ENCODE results near the gene CFAP74. TPM values are rescaled to one million over a fixed set of nuclear protein-coding genes. Genes with fewer than 3 reads are reported as not detected.
"Not testable (repeated sequence)": the region's sequence is repeated elsewhere in the genome, so short reads cannot be mapped to it uniquely, and the experiment has no call there.

Gene CFAP74
- total RNA-seq, 4 donors from 2014 or later, result 0.13 TPM; not detected in 3

- H3K36me3 ChIP-seq, result no peaks in the 10 kb centered on the region
- DNase-seq, result no peak
- no peak for TF ChIP-seq CTCF (IDR thresholded peaks at IDR 0.05)
- no peak for TF ChIP-seq POLR2A (IDR thresholded peaks at IDR 0.05)
- H3K4me1 ChIP-seq, result no peaks in the 10 kb centered on the region
- intact Hi-C loops (cut with DNase I), result no loop called here
- WGBS, 2 donors, result 95% methylated on average over 12 to 40 of the region's 42 CpGs
- H3K4me3 ChIP-seq (replicated peaks in 1 of 3), result no peak overlapping the region
- H3K27ac ChIP-seq, result no peak overlapping the region
- no peaks in the 10 kb centered on the region for H3K27me3 ChIP-seq
- no peaks in the 10 kb centered on the region for H3K9me3 ChIP-seq
These were observed 23.0 kb downstream of the CFAP74 start for GRCh38 chr1:1980467-1981141.

- H3K9me3 ChIP-seq, result no peaks in the 10 kb centered on the region
- DNase-seq, result no peak
- no peak for TF ChIP-seq CTCF (IDR thresholded peaks at IDR 0.05)
- TF ChIP-seq POLR2A (IDR thresholded peaks at IDR 0.05), result no peak
- H3K36me3 ChIP-seq, result no peaks in the 10 kb centered on the region
- intact Hi-C loops (cut with DNase I), result no loop called here
- H3K27ac ChIP-seq, result no peak overlapping the region
- H3K27me3 ChIP-seq, result no peaks in the 10 kb centered on the region
- 92 to 95% methylated on average over 49 to 54 of the region's 61 CpGs for WGBS, 2 donors
- no peaks in the 10 kb centered on the region for H3K4me1 ChIP-seq
- H3K4me3 ChIP-seq (replicated peaks in 1 of 3), result no peak overlapping the region
These were observed 24.0 kb downstream of the CFAP74 start for GRCh38 chr1:1979482-1980165.

- H3K27me3 ChIP-seq; intact Hi-C loops (cut with DNase I): not testable (repeated sequence)
- WGBS, 2 donors, result 92 to 94% methylated on average over 51 of the region's 51 CpGs
These were observed 24.7 kb downstream of the CFAP74 start for GRCh38 chr1:1978690-1979481.

GRCh38 chr1:1978108-1978507 lies 25.5 kb downstream of the CFAP74 start:
- intact Hi-C loops (cut with DNase I), result no loop called here
- no peak overlapping the region for H3K4me3 ChIP-seq (replicated peaks in 1 of 3)
- H3K27me3 ChIP-seq, result no peaks in the 10 kb centered on the region
- H3K27ac ChIP-seq, result no peak overlapping the region
- 85 to 97% methylated on average over 11 of the region's 11 CpGs for WGBS, 2 donors
- H3K4me1 ChIP-seq, result no peaks in the 10 kb centered on the region
- TF ChIP-seq CTCF (IDR thresholded peaks at IDR 0.05) (no peak), POLR2A (IDR thresholded peaks at IDR 0.05) (no peak)
- no peaks in the 10 kb centered on the region for H3K36me3 ChIP-seq
- H3K9me3 ChIP-seq, result no peaks in the 10 kb centered on the region
- no peak for DNase-seq

More at GRCh38 chr1:1978690-1979481, 24.7 kb downstream of the CFAP74 start:
- not testable (repeated sequence) for H3K4me1 ChIP-seq; DNase-seq; H3K36me3 ChIP-seq; H3K4me3 ChIP-seq (replicated peaks in 1 of 3); H3K9me3 ChIP-seq; H3K27ac ChIP-seq

GRCh38 chr1:1976031-1976430 lies 27.6 kb downstream of the CFAP74 start:
- no peaks in the 10 kb centered on the region for H3K4me1 ChIP-seq
- no peak overlapping the region for H3K4me3 ChIP-seq (replicated peaks in 1 of 3)
- H3K9me3 ChIP-seq, result no peaks in the 10 kb centered on the region
- H3K27ac ChIP-seq, result no peak overlapping the region
- no peak for TF ChIP-seq CTCF (IDR thresholded peaks at IDR 0.05)
- intact Hi-C loops (cut with DNase I), result no loop called here
- no peaks in the 10 kb centered on the region for H3K27me3 ChIP-seq
- no peak for DNase-seq
- 89% methylated on average over 19 of the region's 19 CpGs for WGBS, 2 donors
- no peaks in the 10 kb centered on the region for H3K36me3 ChIP-seq

All from thyroid gland (tissue), 4 donors.